Stimulated activated naive B cell treated with anti-CD40 and anti-IgM and Interleukin-4, amounts not matched to agents 10 μg/mL and 1 μg/mL and 100 μg/mL, for 72 hours (primary cell): ENCODE data around the gene PRKAG3.

Experiments used
- ATAC-seq, 2 donors: fragments of 150-1000 bp; cut with Tn5 transposase; replicated peaks; 2 replicates each; pipeline ENCODE4 v1.10.0; 2021; ENCODE audit warnings: moderate library complexity in 1 of 2
- DNase-seq: peaks from one replicate; pipeline ENCODE4 v3.0.0; 2021
- H3K27ac Mint-ChIP-seq: one replicate; pipeline ENCODE4 v1.8.0; 2022; ENCODE audit warnings: mild to moderate bottlenecking, mixed read lengths
- H3K27me3 Mint-ChIP-seq, 2 donors: one replicate each; pipeline ENCODE4 v1.8.0; 2022; ENCODE audit warnings: mixed read lengths in 2 of 2
- H3K36me3 Mint-ChIP-seq, 2 donors: one replicate each; pipeline ENCODE4 v1.8.0; 2022; ENCODE audit warnings: mixed read lengths in 2 of 2, mild to moderate bottlenecking in 1 of 2
- H3K4me1 Mint-ChIP-seq, 2 donors: one replicate each; pipeline ENCODE4 v1.8.0; 2022; ENCODE audit warnings: mixed read lengths in 2 of 2, mild to moderate bottlenecking in 1 of 2
- H3K4me3 Mint-ChIP-seq, 2 donors: one replicate each; pipeline ENCODE4 v1.8.0; 2022; ENCODE audit warnings: mild to moderate bottlenecking in 2 of 2, mixed read lengths in 2 of 2, moderate library complexity in 1 of 2
- H3K9me3 Mint-ChIP-seq, 2 donors: one replicate each; pipeline ENCODE4 v1.8.0; 2022; ENCODE audit warnings: mixed read lengths in 2 of 2, mild to moderate bottlenecking in 1 of 2

The PRKAG3 gene

DNA sequence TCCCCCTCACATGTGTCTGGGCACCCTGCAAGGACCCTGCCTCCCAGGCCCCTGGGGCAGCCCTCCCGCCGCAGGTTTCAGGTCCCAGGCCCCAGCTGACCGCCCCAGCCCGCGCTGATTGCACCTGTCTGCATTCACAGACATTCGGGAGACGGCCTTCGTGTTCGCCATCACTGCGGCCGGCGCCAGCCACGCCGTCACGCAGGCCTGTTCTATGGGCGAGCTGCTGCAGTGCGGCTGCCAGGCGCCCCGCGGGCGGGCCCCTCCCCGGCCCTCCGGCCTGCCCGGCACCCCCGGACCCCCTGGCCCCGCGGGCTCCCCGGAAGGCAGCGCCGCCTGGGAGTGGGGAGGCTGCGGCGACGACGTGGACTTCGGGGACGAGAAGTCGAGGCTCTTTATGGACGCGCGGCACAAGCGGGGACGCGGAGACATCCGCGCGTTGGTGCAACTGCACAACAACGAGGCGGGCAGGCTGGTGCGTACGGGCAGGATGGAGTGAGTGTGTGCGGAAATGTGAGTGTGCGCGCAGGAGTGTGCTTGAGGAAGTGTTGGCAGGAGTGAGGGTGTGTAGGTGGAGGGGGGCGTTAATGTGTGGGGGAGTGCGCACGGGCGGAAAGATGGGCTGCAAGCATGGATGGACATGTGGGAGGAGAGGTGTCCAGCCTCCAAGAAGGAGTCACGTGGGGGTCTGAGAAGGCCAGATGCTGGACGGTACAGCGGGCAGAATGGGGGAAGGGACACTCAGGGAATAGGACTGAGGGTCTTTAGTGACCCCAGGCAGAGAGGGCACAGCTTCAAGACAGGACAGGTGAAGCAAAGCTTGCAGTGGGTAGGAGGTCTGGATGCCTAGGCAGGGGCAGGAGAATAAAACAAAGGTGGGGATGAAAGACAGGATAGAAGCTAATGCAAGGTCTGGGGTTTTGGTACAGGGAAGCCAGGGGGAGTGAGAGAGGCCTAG lies 40.0 kb upstream of the PRKAG3 start:
- peak; percentile 38 to 44 for ATAC-seq
- no peak for DNase-seq
- Mint-ChIP-seq H3K27me3 (peaks cover 47 to 65% of the 10 kb centered on the region in 2 donors), H3K9me3 (no peaks in the 10 kb centered on the region), H3K36me3 (peaks cover 0 to 5% of the 10 kb centered on the region in 2 donors), H3K4me1 (peaks cover 26 to 37% of the 10 kb centered on the region in 2 donors), H3K4me3 (peak overlapping the region; percentile 83 to 84), H3K27ac (peak overlapping the region; percentile 68)

DNA sequence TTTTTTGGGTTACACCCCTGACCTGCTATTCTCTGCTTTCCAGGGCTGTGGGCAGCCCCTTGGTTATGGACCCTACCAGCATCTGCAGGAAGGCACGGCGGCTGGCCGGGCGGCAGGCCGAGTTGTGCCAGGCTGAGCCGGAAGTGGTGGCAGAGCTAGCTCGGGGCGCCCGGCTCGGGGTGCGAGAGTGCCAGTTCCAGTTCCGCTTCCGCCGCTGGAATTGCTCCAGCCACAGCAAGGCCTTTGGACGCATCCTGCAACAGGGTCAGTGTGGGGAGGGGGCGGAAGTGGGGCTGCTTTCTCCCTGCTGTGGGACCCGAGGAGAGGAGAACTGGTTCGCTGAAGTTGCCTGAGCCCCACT lies 39.4 kb upstream of the PRKAG3 start:
- H3K9me3 Mint-ChIP-seq: no peaks in the 10 kb centered on the region
- peaks cover 25 to 33% of the 10 kb centered on the region in 2 donors for H3K4me1 Mint-ChIP-seq
- DNase-seq: no peak
- peaks cover 0 to 5% of the 10 kb centered on the region in 2 donors for H3K36me3 Mint-ChIP-seq
- peak overlapping the region; percentile 75 to 83 for H3K4me3 Mint-ChIP-seq
- no peak overlapping the region for H3K27ac Mint-ChIP-seq
- peaks cover 53 to 68% of the 10 kb centered on the region in 2 donors for H3K27me3 Mint-ChIP-seq
- peak; percentile 41 to 55 for ATAC-seq

GRCh38 chr2:218869064-218869463 lies 37.5 kb upstream of the PRKAG3 start:
- H3K4me1 Mint-ChIP-seq: peaks cover 25 to 33% of the 10 kb centered on the region in 2 donors
- peaks cover 65 to 86% of the 10 kb centered on the region in 2 donors for H3K27me3 Mint-ChIP-seq
- H3K27ac Mint-ChIP-seq: no peak overlapping the region
- no peak overlapping the region for H3K4me3 Mint-ChIP-seq
- no peaks in the 10 kb centered on the region for H3K9me3 Mint-ChIP-seq
- ATAC-seq (no peak), DNase-seq (no peak)
- peaks cover 0 to 5% of the 10 kb centered on the region in 2 donors for H3K36me3 Mint-ChIP-seq

- Mint-ChIP-seq H3K27me3 (peaks cover 72 to 89% of the 10 kb centered on the region in 2 donors), H3K36me3 (peaks cover 0 to 5% of the 10 kb centered on the region in 2 donors), H3K27ac (no peak overlapping the region), H3K9me3 (no peaks in the 10 kb centered on the region), H3K4me1 (peaks cover 18 to 23% of the 10 kb centered on the region in 2 donors), H3K4me3 (no peak overlapping the region)
- DNase-seq (no peak), ATAC-seq (no peak)
Observed at GRCh38 chr2:218867900-218868299, 36.3 kb upstream of the PRKAG3 start.

GRCh38 chr2:218865999-218866398 lies 34.4 kb upstream of the PRKAG3 start:
- no peaks in the 10 kb centered on the region for H3K36me3 Mint-ChIP-seq
- peaks cover 68 to 89% of the 10 kb centered on the region in 2 donors for H3K27me3 Mint-ChIP-seq
- DNase-seq: no peak
- no peak overlapping the region for H3K4me3 Mint-ChIP-seq
- peaks cover 5 to 6% of the 10 kb centered on the region in 2 donors for H3K4me1 Mint-ChIP-seq
- no peak overlapping the region for H3K27ac Mint-ChIP-seq
- ATAC-seq: no peak
- no peaks in the 10 kb centered on the region for H3K9me3 Mint-ChIP-seq

DNA sequence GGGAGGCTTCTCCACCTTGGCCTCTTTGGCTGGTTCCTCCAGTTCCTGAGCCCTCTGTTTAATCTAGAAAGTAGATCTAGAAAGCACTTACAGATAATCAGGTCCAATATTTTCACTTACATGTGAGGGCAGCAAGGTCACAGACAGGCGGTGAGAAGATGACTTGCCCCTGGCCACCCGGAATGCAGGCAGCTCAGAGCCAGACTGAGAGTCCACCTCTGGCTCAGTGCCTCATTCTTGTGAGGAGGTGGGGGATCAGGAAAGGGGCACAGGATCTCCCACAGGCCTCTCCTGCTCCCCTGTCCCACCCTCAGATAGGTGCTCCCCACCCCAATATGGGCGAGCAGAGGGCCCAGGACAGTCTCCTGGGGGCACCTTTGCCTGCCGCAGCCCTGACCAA lies 33.8 kb upstream of the PRKAG3 start:
- Mint-ChIP-seq H3K4me1 (peaks cover 8% of the 10 kb centered on the region in 2 donors), H3K4me3 (no peak overlapping the region), H3K9me3 (no peaks in the 10 kb centered on the region), H3K27me3 (peaks cover 73 to 92% of the 10 kb centered on the region in 2 donors), H3K36me3 (no peaks in the 10 kb centered on the region), H3K27ac (no peak overlapping the region)
- DNase-seq (no peak), ATAC-seq (no peak)

DNA sequence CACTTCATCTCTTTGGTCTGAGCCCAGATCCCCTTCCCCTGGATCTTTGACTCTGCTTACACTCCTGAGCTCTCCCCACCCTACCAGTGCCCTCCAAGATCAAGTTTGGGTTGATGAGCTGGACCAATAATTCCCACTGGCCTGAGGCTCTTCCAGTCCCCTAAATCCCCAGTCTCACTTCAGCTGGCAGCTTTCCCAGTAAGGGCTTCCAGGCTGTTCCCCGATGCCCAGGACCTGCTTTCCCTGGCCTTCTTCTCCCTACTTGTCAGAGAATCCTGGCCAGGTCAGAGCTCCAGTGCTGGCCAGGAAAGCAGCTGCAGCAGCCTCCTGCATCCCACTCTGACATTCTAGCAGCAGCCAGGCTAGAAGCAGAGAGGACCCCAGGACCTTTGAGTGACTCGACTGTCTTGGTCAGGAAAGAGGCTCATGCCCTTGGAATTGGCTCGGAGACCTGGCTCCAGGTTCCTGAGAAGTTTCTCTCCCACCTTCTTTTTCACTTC lies 31.5 kb upstream of the PRKAG3 start:
- Mint-ChIP-seq H3K4me1 (peaks cover 11 to 27% of the 10 kb centered on the region in 2 donors), H3K27ac (no peak overlapping the region), H3K36me3 (no peaks in the 10 kb centered on the region), H3K4me3 (no peak overlapping the region), H3K27me3 (peaks cover 82 to 93% of the 10 kb centered on the region in 2 donors), H3K9me3 (no peaks in the 10 kb centered on the region)
- no peak for ATAC-seq
- no peak for DNase-seq

- DNase-seq: no peak
- Mint-ChIP-seq H3K27me3 (peaks cover 83 to 93% of the 10 kb centered on the region in 2 donors), H3K9me3 (no peaks in the 10 kb centered on the region), H3K27ac (no peak overlapping the region), H3K36me3 (no peaks in the 10 kb centered on the region), H3K4me1 (peaks cover 11 to 27% of the 10 kb centered on the region in 2 donors), H3K4me3 (peak overlapping the region in 1 of 2 donors; percentile 29)
- no peak for ATAC-seq
Observed at GRCh38 chr2:218861645-218862318, 30.2 kb upstream of the PRKAG3 start.

DNA sequence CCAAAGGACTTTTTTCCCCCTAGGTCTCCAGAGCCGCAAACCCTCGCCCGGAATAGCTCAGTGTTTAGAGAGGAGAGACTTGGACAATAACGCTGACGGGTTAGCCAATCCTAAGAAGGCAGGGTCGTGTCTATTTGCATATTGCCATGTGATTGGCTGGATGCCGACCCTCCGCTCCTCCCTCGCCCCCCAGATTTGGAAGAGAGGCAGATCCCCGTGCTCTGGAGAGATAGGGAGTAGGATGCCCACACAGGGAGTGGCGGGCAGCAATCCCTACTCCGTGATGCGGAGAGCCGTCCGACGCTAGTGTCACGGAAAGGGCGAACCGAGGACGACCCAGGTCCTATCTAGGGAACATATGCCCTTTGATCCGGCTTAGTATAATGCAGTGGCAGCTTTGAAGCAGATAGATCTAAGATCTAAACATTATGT lies 29.4 kb upstream of the PRKAG3 start:
- Mint-ChIP-seq H3K27ac (no peak overlapping the region), H3K4me1 (peaks cover 11 to 27% of the 10 kb centered on the region in 2 donors), H3K9me3 (no peaks in the 10 kb centered on the region), H3K27me3 (peaks cover 83 to 93% of the 10 kb centered on the region in 2 donors), H3K36me3 (no peaks in the 10 kb centered on the region), H3K4me3 (no peak overlapping the region)
- no peak for ATAC-seq
- no peak for DNase-seq

DNA sequence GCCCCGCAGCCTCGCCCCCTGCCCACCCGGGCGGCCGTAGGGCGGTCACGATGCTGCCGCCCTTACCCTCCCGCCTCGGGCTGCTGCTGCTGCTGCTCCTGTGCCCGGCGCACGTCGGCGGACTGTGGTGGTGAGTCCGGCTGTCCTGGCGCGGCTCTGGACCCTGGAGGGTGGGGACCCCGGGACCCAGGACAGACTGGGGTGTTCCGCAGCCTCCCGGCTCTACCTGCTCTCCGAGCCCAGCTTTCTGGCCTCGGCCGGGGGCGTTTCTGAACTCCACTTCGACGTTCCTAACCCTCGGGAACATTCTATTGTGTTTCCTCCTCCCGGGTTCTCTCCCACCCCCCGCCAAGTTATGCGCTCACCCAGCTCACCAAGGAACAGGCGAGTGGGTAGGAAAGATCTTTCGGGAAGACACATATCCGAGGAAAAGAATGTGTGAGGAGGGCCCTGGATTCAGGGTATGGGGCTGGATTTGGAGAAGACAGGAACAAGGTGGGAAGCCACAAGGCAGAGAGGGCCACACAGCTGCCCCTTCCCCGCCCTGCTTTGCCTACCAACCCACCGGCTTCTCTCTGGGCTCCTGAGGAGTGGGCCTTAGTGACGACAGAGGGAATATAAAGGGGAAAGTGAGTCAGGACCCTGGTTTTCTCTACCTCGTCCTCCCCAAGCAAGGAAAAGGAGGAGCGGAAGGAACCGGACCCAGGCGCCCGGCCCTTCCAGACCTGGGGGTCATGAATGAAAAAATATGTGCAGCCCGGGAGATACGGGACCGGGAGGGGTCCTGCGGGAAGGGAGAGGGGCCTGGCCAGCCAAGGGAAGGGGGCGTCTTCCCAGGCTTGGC lies 28.6 kb upstream of the PRKAG3 start:
- Mint-ChIP-seq H3K27ac (peak overlapping the region; percentile 63), H3K4me3 (peak overlapping the region; percentile 77 to 78), H3K27me3 (peaks cover 85 to 94% of the 10 kb centered on the region in 2 donors), H3K36me3 (no peaks in the 10 kb centered on the region), H3K4me1 (peaks cover 12 to 27% of the 10 kb centered on the region in 2 donors), H3K9me3 (no peaks in the 10 kb centered on the region)
- ATAC-seq: no peak
- no peak for DNase-seq

GRCh38 chr2:218859556-218859987 lies 28.0 kb upstream of the PRKAG3 start, which contains the start of gene WNT6:
Gene WNT6, plus strand, starts transcription at chr2:218859805. Its CDS starts 233 bp downstream, at chr2:218860038.
- ATAC-seq (peak in 1 of 2 donors; percentile 33), DNase-seq (no peak)
- Mint-ChIP-seq H3K36me3 (no peaks in the 10 kb centered on the region), H3K4me3 (peak within 1 kb of the TSS; percentile 77 to 78), H3K4me1 (peaks cover 14 to 27% of the 10 kb centered on the region in 2 donors), H3K27ac (peak within 1 kb of the TSS; percentile 63), H3K27me3 (peaks cover 85 to 94% of the 10 kb centered on the region in 2 donors), H3K9me3 (no peaks in the 10 kb centered on the region)

GRCh38 chr2:218858671-218859555 lies 27.3 kb upstream of the PRKAG3 start:
- H3K4me3 Mint-ChIP-seq: peak overlapping the region; percentile 70
- H3K27me3 Mint-ChIP-seq: peaks cover 86 to 94% of the 10 kb centered on the region in 2 donors
- H3K36me3 Mint-ChIP-seq: no peaks in the 10 kb centered on the region
- peaks cover 14 to 27% of the 10 kb centered on the region in 2 donors for H3K4me1 Mint-ChIP-seq
- no peak for DNase-seq
- no peak overlapping the region for H3K27ac Mint-ChIP-seq
- H3K9me3 Mint-ChIP-seq: no peaks in the 10 kb centered on the region
- ATAC-seq: no peak

GRCh38 chr2:218858138-218858445 lies 26.5 kb upstream of the PRKAG3 start:
- ATAC-seq (no peak), DNase-seq (no peak)
- Mint-ChIP-seq H3K9me3 (no peaks in the 10 kb centered on the region), H3K4me3 (no peak overlapping the region), H3K27ac (no peak overlapping the region), H3K4me1 (peaks cover 14 to 31% of the 10 kb centered on the region in 2 donors), H3K36me3 (no peaks in the 10 kb centered on the region), H3K27me3 (peaks cover 86 to 94% of the 10 kb centered on the region in 2 donors)
